EL (cell line): ENCODE measurements around the gene TRIM38.
A peak's percentile ranks its signal among the peaks of the same experiment; 100 is the strongest.
"Not testable (repeated sequence)": the region's sequence is repeated elsewhere in the genome, so short reads cannot be mapped to it uniquely, and the experiment has no call there.

Experiments used
- DNase-seq: peaks from one replicate; pipeline ENCODE4 v3.0.0-alpha.2; 2016

TRIM38 gene

DNA sequence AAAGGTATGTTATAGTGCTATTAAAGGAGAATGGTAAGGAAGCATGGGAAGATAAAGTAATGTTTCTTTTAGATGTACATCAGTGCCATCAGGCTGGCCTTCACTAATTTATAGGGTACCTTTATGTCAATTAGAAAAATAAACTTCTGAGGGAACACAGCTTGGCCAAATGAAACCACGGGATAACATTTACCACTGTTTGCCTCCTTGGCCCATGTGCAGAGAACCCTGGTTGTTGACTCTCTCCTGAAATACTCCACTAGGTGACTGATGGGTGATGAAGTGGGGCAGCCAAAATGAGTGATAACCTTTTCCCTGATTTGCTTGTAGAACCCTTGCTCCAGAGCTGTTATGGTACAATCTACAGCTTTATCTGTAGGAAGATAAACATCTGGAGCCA is 9.5 kb downstream of the TRIM38 start:
- no peak for DNase-seq

DNA sequence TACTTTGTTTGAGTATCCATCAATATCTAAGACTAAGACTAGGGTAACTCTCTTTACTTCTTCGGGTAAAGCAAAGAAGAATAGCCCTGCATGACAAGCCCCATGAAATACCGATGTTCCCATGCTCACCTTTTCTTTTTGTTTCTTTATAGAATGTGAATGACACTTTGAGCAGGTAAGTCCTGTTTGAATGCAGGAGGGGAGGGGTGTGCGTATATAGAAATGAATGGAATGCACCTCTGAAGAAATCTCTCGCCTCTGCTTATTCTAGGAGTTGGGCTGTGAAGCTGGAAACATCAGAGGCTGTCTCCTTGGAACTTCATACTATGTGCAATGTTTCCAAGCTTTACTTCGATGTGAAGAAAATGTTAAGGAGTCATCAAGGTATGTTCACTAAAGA is 10.3 kb downstream of the TRIM38 start:
- DNase-seq, result no peak

DNA sequence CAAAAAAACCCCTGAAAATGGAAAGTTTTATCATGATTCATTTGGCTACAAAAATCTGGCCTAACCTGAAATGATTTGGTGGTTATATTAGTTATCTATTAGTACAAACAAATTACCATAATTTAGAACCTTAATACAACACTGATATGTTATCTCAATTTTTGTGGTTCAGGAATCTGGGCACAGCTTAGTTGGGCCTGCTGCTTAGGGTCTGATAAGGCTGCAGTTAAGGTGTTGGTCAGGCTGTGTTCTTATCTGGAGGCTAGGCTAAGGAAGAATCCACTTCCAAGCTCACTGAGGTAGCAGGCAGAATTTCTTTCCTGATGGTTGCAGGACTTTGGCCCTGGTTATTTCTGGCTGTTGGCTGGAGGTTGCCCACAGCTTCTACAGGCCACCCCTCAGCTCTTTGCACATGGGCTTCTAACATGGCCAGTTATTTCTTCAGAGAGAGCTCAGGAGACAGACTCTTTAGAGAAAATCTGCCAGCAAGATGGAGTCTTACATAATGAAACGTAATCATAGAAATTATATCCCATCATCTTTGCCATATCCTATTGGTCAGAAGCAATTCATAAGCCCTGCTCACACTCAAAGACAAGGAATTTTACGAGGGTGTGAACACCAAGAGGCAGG is 11.4 kb downstream of the TRIM38 start:
- DNase-seq, result no peak

DNA sequence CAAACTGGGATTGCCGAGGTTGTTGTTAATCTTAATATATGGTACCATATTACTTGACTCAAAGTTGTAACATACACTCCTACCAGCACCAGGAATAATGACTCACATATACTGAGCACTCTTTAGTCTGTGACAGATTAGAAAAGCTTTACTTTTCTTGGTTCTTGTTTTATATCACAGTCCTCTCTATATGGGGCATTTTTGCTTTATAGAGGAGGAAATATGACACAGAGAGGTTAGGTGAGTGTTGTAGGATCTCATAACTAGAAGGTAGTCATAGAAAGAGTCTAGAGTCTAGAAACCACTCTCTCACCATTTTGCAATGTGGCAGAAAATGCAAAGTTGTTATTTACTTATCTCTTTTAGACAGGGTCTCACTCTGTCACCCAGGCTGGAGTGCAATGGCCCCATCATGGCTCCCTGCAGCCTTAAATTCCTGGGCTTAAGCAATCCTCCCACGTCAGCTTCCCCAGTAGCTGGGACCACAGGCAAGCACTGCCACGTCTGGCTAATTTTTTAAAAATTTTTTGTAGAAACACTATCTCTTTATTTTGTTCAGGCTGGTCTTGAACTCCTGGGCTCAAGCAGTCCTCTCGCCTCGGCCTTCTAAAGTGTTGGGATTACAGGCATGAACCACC is 13.4 kb downstream of the TRIM38 start:
- DNase-seq, result no peak

DNA sequence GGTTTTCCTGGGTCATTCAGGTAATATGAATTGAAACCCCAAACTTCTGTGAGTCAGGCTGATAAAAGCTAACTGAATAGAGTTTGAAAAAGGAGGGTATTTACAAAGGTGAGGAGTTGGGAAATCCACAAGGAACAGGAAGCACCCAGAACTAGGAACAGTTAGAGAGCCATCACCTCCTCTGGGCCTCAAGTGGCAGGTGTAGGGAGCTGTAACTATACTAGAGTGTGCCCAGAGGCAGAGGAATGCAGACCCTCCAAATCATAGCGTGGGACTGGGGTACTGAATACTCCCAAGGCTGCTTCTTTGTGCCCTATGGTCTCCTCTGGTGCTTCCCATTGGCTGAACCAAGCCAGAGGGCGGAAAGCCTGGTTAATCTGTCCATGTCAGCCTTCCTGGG is 18.3 kb downstream of the TRIM38 start:
- no peak for DNase-seq

DNA sequence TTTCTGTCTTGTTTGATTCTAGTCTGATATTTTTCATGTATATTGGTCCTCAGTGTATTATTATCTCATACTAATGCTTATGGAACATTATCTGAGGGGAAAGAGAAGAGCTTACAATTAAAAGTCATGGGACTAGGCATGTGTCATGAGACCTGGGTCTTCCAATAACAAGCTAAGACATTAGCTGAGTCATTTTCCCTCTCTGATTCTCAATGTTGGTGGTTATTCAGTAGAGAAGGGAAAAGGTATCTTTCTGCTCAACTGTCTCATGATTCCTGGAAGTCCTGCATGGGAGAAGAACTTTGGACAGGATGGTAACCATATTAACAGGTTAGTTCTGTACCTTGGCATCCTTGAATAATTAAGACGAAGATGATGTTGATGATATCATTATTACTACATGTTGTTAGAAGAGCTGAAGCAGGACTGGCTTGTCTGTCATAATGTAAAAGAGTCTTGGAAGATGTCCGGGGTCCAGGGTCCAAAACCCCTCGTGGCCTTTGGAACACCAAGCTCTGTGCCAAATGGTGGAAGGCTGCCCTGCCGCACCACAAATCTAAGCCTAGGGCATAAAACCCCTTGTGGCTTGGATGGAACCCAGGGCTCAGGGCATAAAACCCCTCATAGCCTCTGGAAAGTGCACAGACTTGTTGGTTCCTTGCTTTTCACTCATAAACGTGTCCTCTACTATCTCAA is 19.1 kb downstream of the TRIM38 start:
- DNase-seq, result no peak

DNA sequence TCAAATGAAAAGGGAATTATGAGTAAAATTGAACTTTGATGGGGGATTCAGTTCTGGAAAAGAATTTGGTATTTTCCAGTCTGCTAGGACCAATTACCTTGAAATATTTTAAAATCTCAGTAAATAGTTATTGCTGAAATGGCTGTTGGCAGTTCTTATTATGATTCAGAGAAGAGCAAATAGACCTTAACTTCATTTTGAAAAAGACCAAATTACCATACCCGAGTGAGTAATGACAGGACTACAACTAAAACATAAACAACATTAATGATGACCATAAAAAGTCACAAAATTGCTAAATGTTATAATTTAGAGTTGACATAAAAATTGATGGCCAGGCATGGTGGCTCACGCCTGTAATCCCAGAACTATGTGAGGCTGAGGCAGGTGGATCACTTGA is 21.7 kb downstream of the TRIM38 start:
- DNase-seq, result no peak

DNA sequence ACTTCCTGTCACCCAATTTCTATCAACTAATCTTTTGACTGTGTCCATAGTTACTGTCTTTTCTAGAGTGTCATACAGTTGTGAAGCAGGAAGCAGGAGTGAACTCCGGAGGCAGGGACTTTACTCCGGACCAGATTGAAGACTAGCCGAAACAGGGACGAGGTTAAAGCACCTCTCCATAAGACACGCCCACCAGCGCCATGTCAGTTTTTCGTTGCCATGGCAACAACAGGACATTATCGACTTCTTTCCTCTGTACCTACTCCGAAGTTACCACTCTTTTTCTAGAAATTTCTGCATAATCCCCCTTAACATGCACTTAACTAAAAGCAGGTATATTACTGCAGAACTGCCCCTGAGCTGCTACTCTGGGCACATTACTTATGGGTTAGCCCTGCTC is 25.2 kb downstream of the TRIM38 start:
- no peak for DNase-seq

DNA sequence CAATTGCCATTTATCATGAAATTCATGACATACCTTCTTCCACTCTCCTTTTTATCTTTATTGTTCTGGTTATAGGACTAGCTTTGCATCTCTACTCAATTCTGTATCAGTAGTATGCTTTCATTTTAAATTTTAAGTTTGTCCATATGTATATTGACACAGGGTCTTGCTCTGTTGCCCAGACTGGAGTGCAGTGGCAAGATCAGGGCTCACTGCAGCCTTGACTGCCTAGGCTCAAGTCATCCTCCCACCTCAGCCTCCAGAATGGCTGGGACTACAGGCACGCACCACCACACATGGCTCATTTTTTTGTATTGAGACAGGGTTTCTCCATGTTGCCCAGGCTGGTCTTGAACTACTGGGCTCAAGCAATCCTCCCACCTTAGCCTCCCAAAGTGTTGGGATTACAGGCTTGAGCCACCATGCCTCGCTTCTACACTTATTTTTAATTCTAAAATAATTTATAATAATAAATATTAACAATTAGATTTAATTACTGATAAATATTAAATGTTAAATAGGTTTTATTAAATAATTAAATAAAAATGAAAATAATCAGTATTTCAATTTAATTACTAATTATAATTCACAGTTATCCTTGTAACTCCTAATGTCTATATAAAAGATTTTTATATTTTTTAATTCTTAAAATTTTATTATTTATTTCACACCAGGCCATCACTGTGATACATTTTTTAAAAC is 27.7 kb downstream of the TRIM38 start:
- no peak for DNase-seq

DNA sequence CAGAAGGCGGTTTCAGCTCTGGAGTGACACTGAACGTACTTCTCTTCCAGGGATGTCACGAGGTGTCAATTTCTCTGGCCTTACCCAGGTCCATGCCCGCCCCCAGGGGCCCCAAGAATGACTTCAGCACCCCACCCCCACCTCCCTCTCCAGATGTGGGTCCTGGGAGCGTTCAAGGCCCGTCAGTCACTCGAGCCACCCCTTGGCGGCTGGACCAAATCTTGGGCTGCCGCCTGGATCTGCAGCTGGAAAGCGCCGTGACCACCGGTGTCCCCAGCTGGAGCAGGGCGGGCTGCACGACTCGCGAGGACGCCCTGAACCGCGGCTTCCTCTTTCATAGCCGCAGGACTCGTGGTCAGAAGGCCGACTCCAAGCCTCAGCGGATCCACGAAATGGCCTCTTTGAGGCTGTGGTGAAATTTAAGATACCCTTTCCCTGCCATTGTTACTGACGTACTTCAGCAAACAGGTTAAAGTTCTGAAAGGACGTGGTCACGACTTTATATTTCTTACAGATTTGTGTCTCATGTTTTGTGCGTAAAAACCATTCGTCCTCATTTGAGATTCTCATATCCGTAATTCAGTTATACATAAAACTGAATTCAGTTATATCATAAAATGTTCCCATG is 29.3 kb downstream of the TRIM38 start:
- DNase-seq, result peak; percentile 70

DNA sequence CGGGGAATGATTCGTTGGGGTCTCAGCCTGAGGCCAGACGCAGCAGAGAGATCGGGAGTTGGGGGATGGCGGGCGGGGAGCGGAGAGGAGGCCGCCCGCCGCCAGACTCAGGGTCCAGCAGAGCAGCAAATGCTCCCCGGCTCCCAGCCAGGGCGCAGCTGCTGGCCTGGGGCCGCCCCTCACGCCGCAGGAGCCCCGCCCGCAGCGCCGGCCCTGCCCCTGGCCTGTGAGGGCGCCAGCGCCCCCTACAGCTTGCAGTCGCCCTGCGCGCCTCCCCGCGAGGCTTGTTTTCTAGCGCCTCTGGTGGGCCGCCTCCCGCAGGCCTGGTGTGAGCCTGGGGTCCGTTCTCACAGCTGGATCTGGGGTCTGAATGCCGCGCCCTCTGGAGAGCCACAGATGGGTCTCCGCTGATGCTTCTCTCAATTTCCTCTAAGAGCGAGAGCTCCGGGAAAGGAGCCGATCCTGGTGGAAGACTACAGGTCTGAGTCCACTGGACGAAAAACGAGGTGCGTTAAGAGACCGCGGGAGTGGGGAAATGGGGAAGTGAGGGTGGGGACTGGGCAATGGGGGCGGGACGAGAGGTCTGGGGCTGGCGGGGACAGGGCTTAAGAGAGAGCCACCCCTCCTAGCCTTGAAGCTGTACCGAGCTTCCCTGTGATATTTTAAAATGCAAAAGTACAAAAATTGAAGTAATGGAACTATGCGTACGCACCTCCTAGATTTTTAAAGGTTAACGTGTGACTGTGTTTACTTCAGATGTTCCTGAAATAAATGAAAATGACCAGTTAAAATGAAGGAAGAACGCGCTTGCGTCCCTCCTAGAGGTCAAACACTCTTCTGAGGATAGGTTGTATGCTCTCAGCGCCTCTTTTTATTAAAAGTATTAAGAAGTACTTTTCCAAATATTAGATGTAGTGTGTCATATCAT is 30.1 kb downstream of the TRIM38 start:
- peak; percentile 93 for DNase-seq

DNA sequence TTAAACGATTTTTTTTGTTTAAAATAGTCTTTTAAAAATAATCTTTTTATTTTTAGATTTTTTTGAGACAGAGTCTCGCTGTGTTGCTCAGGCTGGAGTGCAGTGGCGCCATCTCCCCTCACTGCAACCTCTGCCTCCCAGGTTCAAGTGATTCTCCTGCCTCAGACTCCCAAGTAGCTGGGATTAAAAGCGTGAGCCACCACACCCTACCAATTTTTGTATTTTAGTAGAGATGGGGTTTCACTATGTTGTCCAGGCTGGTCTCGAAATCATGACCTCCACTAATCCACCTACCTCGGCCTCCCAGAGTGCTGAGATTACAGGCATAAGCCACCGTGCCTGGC is 30.7 kb downstream of the TRIM38 start:
- DNase-seq, result not testable (repeated sequence)

DNA sequence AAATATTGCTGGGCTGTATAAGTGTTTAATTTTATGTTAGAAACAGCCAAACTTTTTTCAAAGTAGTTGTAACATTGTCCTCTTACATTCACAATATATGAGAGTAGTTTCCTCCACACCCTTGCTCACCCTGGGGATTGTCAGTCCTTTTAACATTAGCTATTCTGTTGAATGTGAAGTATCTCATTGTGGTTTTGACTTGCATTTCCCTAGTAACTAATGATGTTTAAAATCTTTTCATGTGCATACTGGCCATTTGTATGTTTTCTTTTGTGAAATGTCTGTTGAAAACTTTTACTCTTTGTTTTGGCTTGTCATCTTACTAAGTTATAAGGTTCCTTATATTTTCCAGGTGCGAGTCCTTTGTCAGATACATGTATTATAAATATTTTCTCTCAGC is 32.9 kb downstream of the TRIM38 start:
- DNase-seq, result no peak

DNA sequence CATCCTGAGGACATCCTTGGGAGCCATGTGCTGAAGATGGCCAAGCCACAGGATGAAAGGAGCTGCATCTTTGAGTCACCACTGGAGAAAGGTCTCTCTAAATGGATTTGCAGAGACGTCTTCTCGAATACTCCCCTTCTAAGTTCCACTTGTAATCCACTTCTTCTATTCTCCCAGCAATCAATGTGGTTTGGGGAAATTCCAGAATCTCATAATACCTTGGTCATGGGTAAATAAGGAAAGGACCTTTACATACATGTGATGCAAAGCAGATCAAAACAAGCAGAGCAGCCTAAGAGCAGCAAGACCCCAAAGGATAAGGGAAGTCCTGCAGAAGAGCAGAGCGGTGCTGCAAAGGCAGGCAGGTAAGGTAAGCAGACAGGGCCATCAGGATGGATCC is 35.3 kb downstream of the TRIM38 start:
- no peak for DNase-seq

DNA sequence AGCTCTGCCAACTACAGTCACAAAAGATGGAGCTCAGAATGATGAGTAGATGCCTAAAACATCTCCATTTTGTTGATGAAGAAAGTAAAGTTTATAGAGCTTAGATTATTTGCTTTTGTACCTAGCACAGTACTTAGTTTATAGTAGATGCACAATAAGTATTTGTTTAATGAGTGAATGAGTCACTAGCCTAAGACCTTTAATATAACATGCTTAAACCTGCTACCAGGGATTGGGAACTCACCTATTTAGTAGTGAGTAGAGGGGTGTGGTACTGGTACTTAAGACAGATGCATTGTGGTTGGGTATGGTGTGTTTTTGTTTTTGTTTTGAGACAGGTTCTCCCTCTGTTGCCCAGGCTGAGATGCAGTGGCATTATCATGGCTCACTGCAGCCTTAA is 35.8 kb downstream of the TRIM38 start:
- no peak for DNase-seq

DNA sequence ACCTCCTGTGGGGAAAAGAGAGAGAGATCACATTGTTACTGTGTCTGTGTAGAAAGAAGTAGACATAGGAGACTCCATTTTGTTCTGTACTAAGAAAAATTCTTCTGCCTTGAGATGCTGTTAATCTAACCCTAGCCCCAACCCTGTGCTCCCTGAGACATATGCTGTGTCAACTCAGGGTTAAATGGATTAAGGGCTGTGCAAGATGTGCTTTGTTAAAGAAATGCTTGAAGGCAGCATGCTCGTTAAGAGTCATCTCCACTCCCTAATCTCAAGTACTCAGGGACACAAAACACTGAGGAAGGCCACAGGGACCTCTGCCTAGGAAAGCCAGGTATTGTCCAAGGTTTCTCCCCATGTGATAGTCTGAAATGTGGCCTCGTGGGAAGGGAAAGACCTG is 36.6 kb downstream of the TRIM38 start:
- not testable (repeated sequence) for DNase-seq

DNA sequence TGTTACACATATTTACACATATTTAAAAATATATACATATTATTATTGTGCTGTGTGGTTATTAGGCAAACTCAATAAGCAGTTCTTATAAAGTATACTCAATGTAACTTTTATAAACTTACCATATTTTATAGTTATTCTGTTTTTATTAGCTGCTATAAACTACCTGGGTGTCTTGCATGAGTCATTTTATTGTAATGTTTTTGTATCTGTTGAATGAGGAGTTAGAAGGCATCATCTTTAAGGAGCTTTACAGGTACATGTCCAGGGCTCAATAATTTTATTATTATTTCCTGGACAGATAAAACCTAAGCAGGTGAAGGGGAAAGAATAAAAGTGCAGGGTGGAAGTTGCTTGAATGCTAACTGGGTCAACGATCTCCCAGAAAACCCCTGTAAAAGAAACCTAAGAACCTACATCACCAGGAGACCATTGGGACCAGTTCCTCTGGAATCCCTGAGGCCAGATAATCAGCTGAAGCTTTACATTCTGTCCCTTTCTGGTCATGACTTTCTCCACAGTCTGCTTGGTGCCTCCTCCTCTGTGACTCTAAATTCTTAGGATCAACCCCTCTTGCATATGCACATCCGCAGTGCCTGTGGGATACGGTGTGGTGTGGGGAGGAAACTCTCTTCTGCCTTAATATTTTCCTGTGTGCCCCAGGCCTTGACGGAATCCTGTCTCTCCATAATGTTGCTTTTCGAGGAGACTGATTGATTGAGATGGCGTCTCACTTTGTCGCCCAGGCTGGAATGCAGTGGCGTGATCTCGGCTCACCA is 38.0 kb downstream of the TRIM38 start:
- no peak for DNase-seq

DNA sequence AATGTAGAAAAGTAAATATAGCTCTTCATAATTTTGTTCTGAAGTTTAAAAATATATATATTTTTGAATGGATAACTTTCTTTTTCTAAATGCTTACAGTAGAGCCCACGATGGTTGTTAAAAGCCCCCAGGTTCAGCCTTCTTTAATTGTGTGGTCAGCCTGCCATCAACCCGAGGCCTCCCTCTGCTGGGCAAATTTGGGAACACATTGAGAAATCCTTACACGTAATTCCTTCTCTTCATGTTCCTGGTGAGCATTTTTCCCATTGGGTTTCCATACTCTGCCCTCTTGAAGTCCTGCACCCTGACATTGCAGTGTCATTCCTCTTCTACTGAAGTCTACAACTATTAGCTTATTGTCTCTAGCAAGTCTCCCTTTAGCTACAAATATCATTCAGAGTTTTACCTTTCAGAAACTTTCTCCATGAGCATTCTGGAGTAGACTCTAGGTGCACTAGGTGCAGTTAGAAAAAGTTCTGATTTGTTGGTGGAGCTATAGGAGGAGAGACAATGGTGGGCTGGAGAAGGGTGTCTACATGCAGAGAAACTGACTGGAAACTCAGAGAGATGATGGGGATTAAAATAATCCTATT is 40.6 kb downstream of the TRIM38 start:
- peak; percentile 59 for DNase-seq

DNA sequence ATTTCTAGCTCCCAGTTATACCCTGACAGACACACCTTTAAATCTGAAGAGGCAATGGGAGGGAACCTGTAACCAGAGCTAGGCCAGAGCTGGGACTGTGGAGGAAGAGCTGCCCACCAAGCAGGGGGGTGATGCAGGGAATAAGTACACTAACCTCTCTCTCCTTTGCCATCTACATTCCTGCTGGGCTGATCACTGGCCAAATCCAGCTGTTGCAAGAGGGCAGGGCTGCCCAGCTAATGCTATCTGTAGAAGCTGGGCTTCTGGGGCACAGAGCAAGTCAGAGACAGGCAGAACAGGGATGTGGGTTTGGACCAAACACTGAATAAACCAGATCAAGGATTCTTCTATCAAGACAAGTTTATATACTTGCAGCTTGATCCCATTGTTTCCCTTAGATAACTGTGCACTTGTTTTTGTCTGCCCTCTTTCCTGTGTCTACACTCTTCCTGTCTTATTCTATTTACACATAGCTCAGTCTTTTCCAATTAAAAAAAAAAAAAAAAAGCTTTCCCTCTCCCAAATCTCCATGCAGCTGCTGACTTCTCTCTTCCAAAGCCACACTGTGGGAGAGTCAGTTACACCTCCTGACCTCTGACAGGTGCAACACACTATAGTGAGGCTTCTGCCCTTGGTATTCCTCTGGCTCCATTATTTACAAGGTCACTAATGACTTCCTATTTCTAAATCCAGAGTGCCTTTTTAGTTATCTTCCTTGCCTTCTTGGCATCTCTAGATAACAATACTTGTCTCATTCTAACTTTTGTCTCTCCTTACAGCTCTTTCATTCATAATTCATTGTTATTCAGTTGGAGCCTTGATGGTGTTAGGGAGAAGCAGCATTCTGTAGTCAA is 43.7 kb downstream of the TRIM38 start:
- no peak for DNase-seq

DNA sequence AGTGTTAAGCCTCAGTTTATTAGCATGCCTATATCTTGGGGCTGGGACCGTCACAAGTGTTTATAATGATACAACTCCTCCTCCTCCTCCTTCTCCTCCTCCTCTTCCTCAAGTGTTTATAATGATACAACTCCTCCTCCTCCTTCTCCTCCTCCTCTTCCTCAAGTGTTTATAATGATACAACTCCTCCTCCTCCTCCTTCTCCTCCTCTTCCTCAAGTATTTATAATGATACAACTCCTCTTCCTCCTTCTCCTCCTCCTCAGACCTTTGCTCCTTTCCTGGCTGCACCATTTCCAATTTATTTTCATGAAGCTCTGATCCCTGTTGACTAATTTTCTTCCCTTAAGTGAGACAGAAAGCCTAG is 44.3 kb downstream of the TRIM38 start:
- not testable (repeated sequence) for DNase-seq
